Endothelial cell of umbilical vein (primary cell): ENCODE measurements around the gene POLR3B. TPM values are rescaled to one million over a fixed set of nuclear protein-coding genes. Genes with fewer than 3 reads are reported as not detected.
"Not testable (repeated sequence)": the region's sequence is repeated elsewhere in the genome, so short reads cannot be mapped to it uniquely, and the experiment has no call there.

Source experiments
- BruUV-seq: library from RNA; stranded (reverse); fragments of 400-500 nt; replicated peaks from 2 replicates; lab custom pipeline; 2021; lab: Mats Ljungman, UMichigan
- CTCF ChIA-PET: fragments of 300-600, 350-600 bp; sonication (Branson Sonifier 250); formaldehyde crosslinking; loops from one replicate; lab custom pipeline; 2021; ENCODE audit warnings: antibody characterized with exemption, inconsistent platforms; lab: Charles Lee
- POLR2A ChIA-PET: fragments of 300-600, 350-600 bp; sonication (Branson Sonifier 250); formaldehyde crosslinking; loops from one replicate; lab custom pipeline; 2021; ENCODE audit warnings: antibody characterized with exemption, inconsistent platforms; lab: Charles Lee
- DNase-seq: peaks from one replicate; pipeline ENCODE4 v3.0.0-alpha.2; 2011; ENCODE audit warnings: low read depth, low spot score
- FAIRE-seq: peaks from 2 replicates; lab custom pipeline; 2011; peaks lifted over from hg19 to GRCh38; lab: Jason Lieb, UNC
- H2AFZ ChIP-seq: 2 replicates; pipeline ENCODE4 v1.6.0; 2012; ENCODE audit warnings: low read depth, low read length, control low read depth, inconsistent platforms
- H3K27ac ChIP-seq: 2 replicates; pipeline ENCODE4 v1.5.1; 2011; ENCODE audit warnings: low read depth, mild to moderate bottlenecking, control low read depth, low read length, moderate library complexity; ENCODE audit not compliant: insufficient read depth
- H3K27me3 ChIP-seq, 2 experiments: 2 replicates each; pipeline versions ENCODE4 v1.6.0 to v1.6.1; 2011; ENCODE audit warnings: low read length in 2 of 2, mixed read lengths in 1 of 2; ENCODE audit not compliant: control insufficient read depth in 2 of 2, insufficient read depth in 2 of 2
- H3K36me3 ChIP-seq, 2 experiments: 2 replicates in 1 of 2; 3 replicates in 1 of 2; pipeline ENCODE4 v1.5.1; 2011; ENCODE audit warnings: low read length in 2 of 2, mild to moderate bottlenecking in 1 of 2, moderate library complexity in 1 of 2; ENCODE audit not compliant: control insufficient read depth in 2 of 2, insufficient read depth in 2 of 2; ENCODE audit errors: extremely low read depth in 1 of 2
- H3K4me1 ChIP-seq: 3 replicates; pipeline ENCODE4 v1.5.1; 2011; ENCODE audit warnings: mild to moderate bottlenecking, low read length; ENCODE audit not compliant: control insufficient read depth, insufficient read depth; ENCODE audit errors: extremely low read depth
- H3K4me2 ChIP-seq: 2 replicates; pipeline ENCODE4 v1.6.1; 2011; ENCODE audit warnings: low read length, control low read depth, mixed read lengths; ENCODE audit not compliant: insufficient read depth
- H3K4me3 ChIP-seq, 3 experiments: fragments of 200-600 bp in 1 of 3; sonication (generic), shearing (Covaris generic) in 1 of 3; replicated peaks in 1 of 3; 2 replicates each; pipeline ENCODE4 v1.5.1; 2011 to 2016; ENCODE audit warnings: control low read depth in 3 of 3, low read length in 3 of 3, mild to moderate bottlenecking in 2 of 3, inconsistent platforms in 1 of 3, low read depth in 1 of 3, moderate library complexity in 1 of 3; ENCODE audit not compliant: insufficient read depth in 1 of 3
- H3K79me2 ChIP-seq: 2 replicates; pipeline ENCODE4 v1.6.0; 2012; ENCODE audit warnings: low read length, inconsistent platforms; ENCODE audit not compliant: control insufficient read depth, insufficient read depth
- H3K9ac ChIP-seq: replicated peaks from 2 replicates; pipeline ENCODE3; 2011; ENCODE audit warnings: low read length, control low read depth; ENCODE audit not compliant: insufficient read depth; ENCODE audit errors: extremely low read depth
- H3K9me1 ChIP-seq: replicated peaks from 3 replicates; pipeline ENCODE4 v1.6.0; 2011; ENCODE audit warnings: mild to moderate bottlenecking, low read length; ENCODE audit not compliant: control insufficient read depth, insufficient read depth; ENCODE audit errors: extremely low read depth
- H3K9me3 ChIP-seq: replicated peaks from 2 replicates; pipeline ENCODE4 v1.5.1; 2012; ENCODE audit warnings: low read length, inconsistent platforms; ENCODE audit not compliant: control insufficient read depth, insufficient read depth
- H4K20me1 ChIP-seq: replicated peaks from 2 replicates; pipeline ENCODE3; 2011; ENCODE audit warnings: mild to moderate bottlenecking, low read length; ENCODE audit not compliant: control insufficient read depth, insufficient read depth; ENCODE audit errors: extremely low read depth
- EZH2 ChIP-seq: IDR thresholded peaks from 2 replicates; pipeline ENCODE4 v1.6.1; 2012; ENCODE audit warnings: borderline replicate concordance, low read depth, mild to moderate bottlenecking, moderate library complexity, low read length, inconsistent platforms; ENCODE audit not compliant: severe bottlenecking
- FOS ChIP-seq: IDR thresholded peaks from 2 replicates; pipeline ENCODE4 v1.6.1; 2011; ENCODE audit warnings: mild to moderate bottlenecking, low read length, moderate library complexity, borderline replicate concordance; ENCODE audit not compliant: insufficient read depth
- GATA2 ChIP-seq: IDR thresholded peaks from 2 replicates; pipeline ENCODE4 v1.7.0; 2011; ENCODE audit warnings: low read depth, mild to moderate bottlenecking, moderate library complexity, mixed read lengths, low read length; ENCODE audit not compliant: insufficient read length, insufficient read depth
- JUN ChIP-seq: IDR thresholded peaks from 2 replicates; pipeline ENCODE4 v1.6.1; 2011; ENCODE audit warnings: borderline replicate concordance, low read depth; ENCODE audit not compliant: insufficient read length, insufficient read depth
- MYC ChIP-seq: IDR thresholded peaks from one replicate; pipeline ENCODE4 v1.6.1; 2011; ENCODE audit warnings: mild to moderate bottlenecking, low read depth, low read length
- dilution Hi-C: fragments of 300-500 bp; cut with MboI; formaldehyde crosslinking; loops from one replicate; pipeline ENCODE4 v1.15.0; 2019; ENCODE audit warnings: low sequenced_read_pairs; ENCODE audit not compliant: extremely low pct_ligation_motif_present
- intact Hi-C: fragments of 100-400 bp; cut with micrococcal nuclease; formaldehyde crosslinking; loops from one replicate; pipeline ENCODE4 v1.10.0; 2022
- polyA plus RNA-seq, 4 experiments: library from polyadenylated mRNA; depleted of rRNA in 3 of 4; stranded (reverse) in 3 of 4; unstranded in 1 of 4; fragments of >200 nt; gene quantifications; 2 replicates each; pipeline versions ENCODE4 v1.2.1 to v1.2.3, GENCODE V29; 2011 to 2012; ENCODE audit warnings: missing spikeins in 1 of 4
- total RNA-seq: library from RNA; stranded (reverse); gene quantifications from 2 replicates; pipeline ENCODE4 v1.2.3, GENCODE V29; 2021
- TF ChIP-seq, protein P1 (sequence below): IDR thresholded peaks from 2 replicates; pipeline ENCODE4 v1.6.1; 2011; ENCODE audit not compliant: insufficient read depth, insufficient read length
- TF ChIP-seq, protein P2 (sequence below), 2 donors: IDR thresholded peaks; 1 replicate in 1 of 2; 2 replicates in 1 of 2; pipeline ENCODE4 v1.5.1; 2011; ENCODE audit warnings: low read length in 2 of 2, mild to moderate bottlenecking in 2 of 2, moderate library complexity in 2 of 2, control low read depth in 1 of 2, inconsistent platforms in 1 of 2, low read depth in 1 of 2; ENCODE audit not compliant: insufficient read depth in 1 of 2; ENCODE audit errors: extremely low read depth in 1 of 2

POLR3B gene
- total and polyA plus RNA-seq, 2 donors (not counting 3 experiments of a cell fraction or from before 2014, with no cell fraction given), result 6.0 to 12.3 TPM

DNA sequence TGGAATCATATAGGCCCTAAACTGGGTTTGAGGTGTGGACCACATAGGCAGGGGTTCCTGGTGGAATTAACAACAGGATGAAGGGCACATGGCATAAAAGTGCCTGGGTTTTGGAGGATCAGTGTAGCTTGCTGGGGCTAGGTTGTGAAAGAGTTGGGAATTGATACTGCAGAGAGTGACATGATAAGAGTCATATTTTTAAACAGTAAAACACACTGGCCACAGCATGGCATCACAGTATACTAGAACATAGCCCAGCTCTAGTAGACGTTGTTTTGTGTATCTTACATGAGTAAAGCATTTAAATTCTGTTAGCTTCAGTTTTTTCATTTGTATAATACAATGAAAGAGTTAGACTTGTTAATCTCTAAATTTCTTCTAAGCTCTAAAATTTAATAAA is 102.0 kb downstream of the POLR3B start:
- H3K9ac ChIP-seq, result no peak overlapping the region
- intact Hi-C loops (no loop called here), dilution Hi-C loops (no loop called here)
- DNase-seq, result no peak
- H2AFZ ChIP-seq, result no peak overlapping the region
- H3K4me3 ChIP-seq, result no peak overlapping the region
- H3K9me1 ChIP-seq, result no peaks in the 10 kb centered on the region
- no TSS peak for BruUV-seq
- H3K9me3 ChIP-seq, result no peaks in the 10 kb centered on the region
- CTCF ChIA-PET, result interaction anchor here (2.0 kb wide), 1 partner anchor 35 kb away, joined by 4 read pairs; no protein-coding TSS in a partner anchor
- FAIRE-seq, result no peak
- no peak for TF ChIP-seq GATA2
- no peak for TF ChIP-seq MYC
- no peak for TF ChIP-seq EZH2
- no peak for TF ChIP-seq JUN
- no peak overlapping the region for H3K27ac ChIP-seq
- no peaks in the 10 kb centered on the region for H3K79me2 ChIP-seq
- no peak overlapping the region for H3K4me2 ChIP-seq
- peaks cover 0 to 2% of the 10 kb centered on the region in 2 experiments for H3K36me3 ChIP-seq
- no peaks in the 10 kb centered on the region for H3K4me1 ChIP-seq
- POLR2A ChIA-PET, result no interaction called here
- no peaks in the 10 kb centered on the region for H4K20me1 ChIP-seq
- H3K27me3 ChIP-seq, result no peaks in the 10 kb centered on the region

DNA sequence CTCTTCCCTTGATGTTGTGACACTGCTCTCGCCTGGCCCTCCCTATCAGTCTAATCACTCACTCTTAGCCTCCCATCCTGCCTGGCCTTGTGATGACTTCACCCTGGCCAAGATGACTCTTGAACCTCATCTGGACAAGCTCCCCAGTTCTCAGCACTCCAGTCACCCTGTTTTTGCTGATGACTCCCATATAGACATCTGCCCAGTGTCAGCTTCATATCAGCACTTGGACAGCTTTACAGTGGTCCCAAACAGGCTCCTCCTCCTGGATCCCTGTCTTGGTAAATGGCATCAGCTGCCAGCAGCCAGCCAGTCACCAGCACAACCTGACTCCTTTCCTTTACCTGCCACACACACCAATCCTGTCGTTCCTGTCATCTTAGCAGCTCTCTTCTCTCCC is 104.2 kb downstream of the POLR3B start:
- ChIA-PET POLR2A (no interaction called here), CTCF (no interaction called here)
- TF ChIP-seq JUN (no peak), EZH2 (no peak), FOS (no peak), MYC (no peak)
- TF ChIP-seq, protein P1, sequence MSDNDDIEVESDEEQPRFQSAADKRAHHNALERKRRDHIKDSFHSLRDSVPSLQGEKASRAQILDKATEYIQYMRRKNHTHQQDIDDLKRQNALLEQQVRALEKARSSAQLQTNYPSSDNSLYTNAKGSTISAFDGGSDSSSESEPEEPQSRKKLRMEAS, result no peak
- TF ChIP-seq, protein P2, sequence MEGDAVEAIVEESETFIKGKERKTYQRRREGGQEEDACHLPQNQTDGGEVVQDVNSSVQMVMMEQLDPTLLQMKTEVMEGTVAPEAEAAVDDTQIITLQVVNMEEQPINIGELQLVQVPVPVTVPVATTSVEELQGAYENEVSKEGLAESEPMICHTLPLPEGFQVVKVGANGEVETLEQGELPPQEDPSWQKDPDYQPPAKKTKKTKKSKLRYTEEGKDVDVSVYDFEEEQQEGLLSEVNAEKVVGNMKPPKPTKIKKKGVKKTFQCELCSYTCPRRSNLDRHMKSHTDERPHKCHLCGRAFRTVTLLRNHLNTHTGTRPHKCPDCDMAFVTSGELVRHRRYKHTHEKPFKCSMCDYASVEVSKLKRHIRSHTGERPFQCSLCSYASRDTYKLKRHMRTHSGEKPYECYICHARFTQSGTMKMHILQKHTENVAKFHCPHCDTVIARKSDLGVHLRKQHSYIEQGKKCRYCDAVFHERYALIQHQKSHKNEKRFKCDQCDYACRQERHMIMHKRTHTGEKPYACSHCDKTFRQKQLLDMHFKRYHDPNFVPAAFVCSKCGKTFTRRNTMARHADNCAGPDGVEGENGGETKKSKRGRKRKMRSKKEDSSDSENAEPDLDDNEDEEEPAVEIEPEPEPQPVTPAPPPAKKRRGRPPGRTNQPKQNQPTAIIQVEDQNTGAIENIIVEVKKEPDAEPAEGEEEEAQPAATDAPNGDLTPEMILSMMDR (IDR thresholded peaks at IDR 0.05; ENCODE audit: extremely low read depth in 1 of 2, insufficient read depth in 1 of 2, low read depth in 1 of 2, low read length in 2 of 2), result no peak
- FAIRE-seq, result no peak
- H3K9ac ChIP-seq, result no peak overlapping the region
- H3K4me3 ChIP-seq, result no peak overlapping the region
- H4K20me1 ChIP-seq, result no peaks in the 10 kb centered on the region
- no peaks in the 10 kb centered on the region for H3K4me1 ChIP-seq
- no peaks in the 10 kb centered on the region for H3K9me3 ChIP-seq
- H3K36me3 ChIP-seq, result peaks cover 0 to 2% of the 10 kb centered on the region in 2 experiments
- dilution Hi-C loops, result no loop called here
- BruUV-seq, result no TSS peak
- H3K27me3 ChIP-seq, result no peaks in the 10 kb centered on the region
- intact Hi-C loops, result no loop called here
- no peak overlapping the region for H2AFZ ChIP-seq
- no peaks in the 10 kb centered on the region for H3K9me1 ChIP-seq
- H3K27ac ChIP-seq, result no peak overlapping the region
- no peak overlapping the region for H3K4me2 ChIP-seq
- DNase-seq, result no peak
- H3K79me2 ChIP-seq, result no peaks in the 10 kb centered on the region

DNA sequence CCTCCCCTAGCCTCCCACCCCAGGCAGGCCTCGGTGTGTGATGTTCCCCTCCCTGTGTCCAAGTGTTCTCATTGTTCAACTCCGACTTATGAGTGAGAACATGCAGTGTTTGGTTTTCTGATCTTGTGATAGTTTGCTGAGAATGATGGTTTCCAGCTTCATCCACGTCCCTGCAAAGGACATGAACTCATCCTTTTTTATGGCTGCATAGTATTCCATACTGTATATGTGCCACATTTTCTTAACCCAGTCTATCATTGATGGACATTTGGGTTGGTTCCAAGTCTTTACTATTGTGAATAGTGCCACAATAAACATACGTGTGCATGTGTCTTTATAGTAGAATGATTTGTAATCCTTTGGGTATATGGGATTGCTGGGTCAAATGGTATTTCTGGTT is 108.1 kb downstream of the POLR3B start:
- H3K4me2 ChIP-seq, H3K4me1 ChIP-seq, CTCF ChIA-PET, H3K4me3 ChIP-seq, H3K9me1 ChIP-seq, H3K9ac ChIP-seq, H3K79me2 ChIP-seq, H3K27me3 ChIP-seq, FAIRE-seq, DNase-seq, H3K27ac ChIP-seq, intact Hi-C loops, H2AFZ ChIP-seq, POLR2A ChIA-PET, H3K36me3 ChIP-seq, dilution Hi-C loops, BruUV-seq, H3K9me3 ChIP-seq, H4K20me1 ChIP-seq: not testable (repeated sequence)
